NCI-H526 treated with DMSO at 0.1 percent for 48 hours (cell line): ENCODE data around the gene SLC25A21.

Source experiments
- DNase-seq: peaks from one replicate; lab custom pipeline; 2025; lab: John Stamatoyannopoulos, UW

Gene SLC25A21

GRCh38 chr14:37143475-37143874 is 28.9 kb downstream of the SLC25A21 start:
- DNase-seq: no peak

- peak; percentile 23 for DNase-seq
These were observed 29.5 kb downstream of the SLC25A21 start for GRCh38 chr14:37142835-37143401.

- no peak for DNase-seq
These were observed 32.2 kb downstream of the SLC25A21 start for GRCh38 chr14:37140176-37140575.

- DNase-seq: no peak
These were observed 32.7 kb downstream of the SLC25A21 start for GRCh38 chr14:37139710-37140109.

- no peak for DNase-seq
These were observed 33.5 kb downstream of the SLC25A21 start for GRCh38 chr14:37138898-37139297.

GRCh38 chr14:37133284-37133913 is 39.0 kb downstream of the SLC25A21 start:
- no peak for DNase-seq

- DNase-seq: no peak
These were observed 41.2 kb downstream of the SLC25A21 start for GRCh38 chr14:37131205-37131604.

GRCh38 chr14:37129047-37129446 is 43.4 kb downstream of the SLC25A21 start:
- DNase-seq: no peak

- no peak for DNase-seq
These were observed 47.8 kb downstream of the SLC25A21 start for GRCh38 chr14:37124614-37125013.

GRCh38 chr14:37122919-37123639 is 49.3 kb downstream of the SLC25A21 start:
- no peak for DNase-seq

- no peak for DNase-seq
These were observed 50.1 kb downstream of the SLC25A21 start for GRCh38 chr14:37122288-37122687.

GRCh38 chr14:37118673-37119366 is 53.6 kb downstream of the SLC25A21 start:
- no peak for DNase-seq

GRCh38 chr14:37116933-37117849 is 55.2 kb downstream of the SLC25A21 start:
- peak; percentile 34 for DNase-seq

GRCh38 chr14:37115406-37115805 is 57.0 kb downstream of the SLC25A21 start:
- DNase-seq: peak; percentile 1

GRCh38 chr14:37114559-37114958 is 57.8 kb downstream of the SLC25A21 start:
- peak; percentile 13 for DNase-seq

- DNase-seq: no peak
These were observed 58.4 kb downstream of the SLC25A21 start for GRCh38 chr14:37114002-37114401.

- no peak for DNase-seq
These were observed 74.3 kb downstream of the SLC25A21 start for GRCh38 chr14:37098132-37098531.

- no peak for DNase-seq
These were observed 77.9 kb downstream of the SLC25A21 start for GRCh38 chr14:37094502-37094901.

- DNase-seq: no peak
These were observed 79.0 kb downstream of the SLC25A21 start for GRCh38 chr14:37093364-37093763.

GRCh38 chr14:37091651-37092050 is 80.8 kb downstream of the SLC25A21 start:
- DNase-seq: peak; percentile 82

- DNase-seq: no peak
These were observed 82.4 kb downstream of the SLC25A21 start for GRCh38 chr14:37090026-37090425.

GRCh38 chr14:37089410-37089809 is 83.0 kb downstream of the SLC25A21 start:
- no peak for DNase-seq
